Lower leg skin (tissue), 3 donors: ENCODE measurements around the gene IKZF1.

Experiments
- POLR2A ChIP-seq, 2 donors: fragments of 450-650 bp; IDR thresholded peaks; one replicate each; pipeline ENCODE4 v1.6.1; 2016 to 2017; ENCODE audit warnings: antibody characterized with exemption in 2 of 2, mild to moderate bottlenecking in 1 of 2, moderate library complexity in 1 of 2
- TF ChIP-seq, protein P1 (sequence below), 3 donors: fragments of 450-650 bp; IDR thresholded peaks; one replicate each; pipeline ENCODE4 v1.5.1; 2016; ENCODE audit warnings: antibody characterized with exemption in 3 of 3, mild to moderate bottlenecking in 3 of 3, moderate library complexity in 2 of 3

DNA sequence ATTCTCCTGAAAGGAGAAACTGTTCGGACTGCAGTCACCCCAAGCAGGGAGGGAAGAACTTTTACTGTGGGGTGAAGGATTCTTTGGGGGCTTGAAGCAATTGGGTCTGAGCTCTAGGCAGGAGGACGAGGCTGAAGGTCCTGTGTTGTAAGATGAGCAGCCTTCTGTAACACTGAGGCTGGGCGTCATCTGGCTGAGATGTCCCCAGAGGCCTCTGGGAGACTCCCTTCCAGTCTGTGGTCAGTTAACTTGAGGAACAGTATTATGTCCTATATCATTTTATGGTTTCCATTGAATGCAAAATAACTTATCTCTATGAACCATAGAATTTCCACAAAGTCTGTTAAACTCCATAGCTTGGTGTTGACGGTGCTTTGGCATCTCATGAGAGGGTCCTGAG is 119.3 kb downstream of the IKZF1 start:
- TF ChIP-seq POLR2A (IDR thresholded peaks at IDR 0.05) = no peak
- TF ChIP-seq, protein P1, sequence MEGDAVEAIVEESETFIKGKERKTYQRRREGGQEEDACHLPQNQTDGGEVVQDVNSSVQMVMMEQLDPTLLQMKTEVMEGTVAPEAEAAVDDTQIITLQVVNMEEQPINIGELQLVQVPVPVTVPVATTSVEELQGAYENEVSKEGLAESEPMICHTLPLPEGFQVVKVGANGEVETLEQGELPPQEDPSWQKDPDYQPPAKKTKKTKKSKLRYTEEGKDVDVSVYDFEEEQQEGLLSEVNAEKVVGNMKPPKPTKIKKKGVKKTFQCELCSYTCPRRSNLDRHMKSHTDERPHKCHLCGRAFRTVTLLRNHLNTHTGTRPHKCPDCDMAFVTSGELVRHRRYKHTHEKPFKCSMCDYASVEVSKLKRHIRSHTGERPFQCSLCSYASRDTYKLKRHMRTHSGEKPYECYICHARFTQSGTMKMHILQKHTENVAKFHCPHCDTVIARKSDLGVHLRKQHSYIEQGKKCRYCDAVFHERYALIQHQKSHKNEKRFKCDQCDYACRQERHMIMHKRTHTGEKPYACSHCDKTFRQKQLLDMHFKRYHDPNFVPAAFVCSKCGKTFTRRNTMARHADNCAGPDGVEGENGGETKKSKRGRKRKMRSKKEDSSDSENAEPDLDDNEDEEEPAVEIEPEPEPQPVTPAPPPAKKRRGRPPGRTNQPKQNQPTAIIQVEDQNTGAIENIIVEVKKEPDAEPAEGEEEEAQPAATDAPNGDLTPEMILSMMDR (IDR thresholded peaks at IDR 0.05) = no peak
